Naive thymus-derived CD4-positive, alpha-beta T cell (primary cell): ENCODE data around the gene CD300LF. TPM values are rescaled to one million over a fixed set of nuclear protein-coding genes. Genes with fewer than 3 reads are reported as not detected.

Experiments used
- ATAC-seq: fragments of 150-1000 bp; cut with Tn5 transposase; 2 replicates; pipeline ENCODE4 v1.10.0; 2021; ENCODE audit warnings: mild to moderate bottlenecking, moderate library complexity
- CTCF ChIA-PET: fragments of 350-600 bp; sonication (Branson Sonifier 250); formaldehyde crosslinking; loops from one replicate; lab custom pipeline; 2021; ENCODE audit warnings: antibody characterized with exemption; lab: Charles Lee
- POLR2A ChIA-PET: fragments of 350-600 bp; sonication (Branson Sonifier 250); formaldehyde crosslinking; loops from one replicate; lab custom pipeline; 2021; ENCODE audit warnings: antibody characterized with exemption, inconsistent platforms; lab: Charles Lee
- DNase-seq, 9 donors: peaks; one replicate each; pipeline versions ENCODE4 v3.0.0 to v3.0.0-alpha.2; 2020 to 2022; ENCODE audit warnings: mixed read lengths in 1 of 9
- H3K27ac ChIP-seq: one replicate; pipeline ENCODE4 v1.7.0; 2013; ENCODE audit warnings: mild to moderate bottlenecking, low read depth, low read length, moderate library complexity
- H3K27me3 ChIP-seq, 2 donors: one replicate each; pipeline ENCODE4 v1.7.0; 2013; ENCODE audit warnings: low read length in 2 of 2, mild to moderate bottlenecking in 2 of 2, moderate library complexity in 2 of 2; ENCODE audit not compliant: control insufficient read depth in 2 of 2, insufficient read depth in 2 of 2
- H3K36me3 ChIP-seq, 3 experiments: 1 replicate in 2 of 3; 2 replicates in 1 of 3; pipeline ENCODE4 v1.7.0; 2013; ENCODE audit warnings: low read length in 3 of 3, mild to moderate bottlenecking in 3 of 3, moderate library complexity in 1 of 3; ENCODE audit not compliant: insufficient read depth in 3 of 3, control insufficient read depth in 2 of 3
- H3K4me1 ChIP-seq, 2 donors: one replicate each; pipeline ENCODE4 v1.7.0; 2013; ENCODE audit warnings: low read length in 2 of 2, mild to moderate bottlenecking in 2 of 2, moderate library complexity in 1 of 2; ENCODE audit not compliant: control insufficient read depth in 2 of 2, insufficient read depth in 2 of 2
- H3K4me3 ChIP-seq: 2 replicates; pipeline ENCODE4 v1.7.0; 2013; ENCODE audit warnings: mild to moderate bottlenecking, low read length
- H3K9me3 ChIP-seq, 3 experiments: 1 replicate in 2 of 3; 2 replicates in 1 of 3; pipeline ENCODE4 v1.7.0; 2013; ENCODE audit warnings: low read length in 3 of 3; ENCODE audit not compliant: control insufficient read depth in 2 of 3
- H3K27ac Mint-ChIP-seq, 9 donors: one replicate each; pipeline ENCODE4 v1.8.0; 2020 to 2022; ENCODE audit warnings: mixed read lengths in 9 of 9, mild to moderate bottlenecking in 8 of 9, moderate library complexity in 5 of 9, inconsistent platforms in 2 of 9
- H3K27me3 Mint-ChIP-seq, 5 donors: one replicate each; pipeline ENCODE4 v1.8.0; 2021 to 2022; ENCODE audit warnings: mixed read lengths in 5 of 5, mild to moderate bottlenecking in 1 of 5
- H3K36me3 Mint-ChIP-seq, 5 donors: one replicate each; pipeline ENCODE4 v1.8.0; 2020 to 2022; ENCODE audit warnings: mixed read lengths in 5 of 5, mild to moderate bottlenecking in 3 of 5, inconsistent platforms in 1 of 5
- H3K4me1 Mint-ChIP-seq, 7 donors: one replicate each; pipeline ENCODE4 v1.8.0; 2020 to 2022; ENCODE audit warnings: mixed read lengths in 7 of 7, mild to moderate bottlenecking in 3 of 7, inconsistent platforms in 1 of 7
- H3K4me3 Mint-ChIP-seq, 10 donors: one replicate each; pipeline ENCODE4 v1.8.0; 2020 to 2022; ENCODE audit warnings: mild to moderate bottlenecking in 10 of 10, mixed read lengths in 10 of 10, moderate library complexity in 6 of 10, inconsistent platforms in 2 of 10
- H3K9me3 Mint-ChIP-seq, 11 donors: one replicate each; pipeline ENCODE4 v1.8.0; 2020 to 2022; ENCODE audit warnings: mixed read lengths in 11 of 11, mild to moderate bottlenecking in 4 of 11, inconsistent platforms in 1 of 11, moderate library complexity in 1 of 11
- intact Hi-C, 2 donors: fragments of 100-400 bp; cut with micrococcal nuclease; formaldehyde crosslinking; loops; one replicate each; pipeline ENCODE4 v1.15.1; 2023
- polyA plus RNA-seq, 2 donors: library from polyadenylated mRNA; unstranded; fragments of 300-500 nt; fragmentation: Illumina TruSeq; gene quantifications; one replicate each; pipeline ENCODE4 v1.2.3, GENCODE V29; 2021
- total RNA-seq, 6 experiments: library from RNA in 5 of 6; stranded (reverse) in 5 of 6; gene quantifications; 1 replicate in 5 of 6; 2 replicates in 1 of 6; pipeline ENCODE4 v1.2.3 and lab custom pipeline; 2021 to 2026

CD300LF gene
- total and polyA plus RNA-seq, 7 experiments from 2014 or later = 0.46 to 41.0 (median 2.7) TPM; not detected in 3

DNA sequence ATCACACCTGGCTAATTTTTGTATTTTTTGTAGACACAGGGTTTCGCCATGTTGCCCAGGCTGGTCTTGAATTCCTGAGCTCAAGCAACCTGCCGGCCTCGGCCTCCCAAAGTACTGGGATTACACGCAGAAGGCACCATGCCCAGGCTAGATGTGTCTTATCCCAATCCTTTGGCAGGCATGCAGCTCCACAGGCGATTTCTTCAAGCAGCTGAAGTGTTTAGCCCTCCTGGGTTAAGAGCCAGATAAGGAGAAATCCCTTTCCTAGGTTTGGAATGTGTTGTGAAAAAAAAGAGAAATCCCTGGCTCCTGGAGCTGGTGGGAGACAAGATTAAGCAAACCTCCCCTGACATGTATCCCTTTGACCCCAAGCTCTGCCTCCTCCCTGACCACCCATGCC lies 33.7 kb upstream of the CD300LF start:
- ChIA-PET POLR2A (interaction anchor here (1.3 to 20.3 kb wide), 7 partner anchors 9 to 117 kb away, joined by 3 to 372 read pairs (median 8); partner anchors contain the start of genes NAT9 and RAB37), CTCF (interaction anchor here (0.7 to 4.7 kb wide), 15 partner anchors 9 to 117 kb away, joined by 3 to 56 read pairs (median 8); partner anchors contain the start of genes NAT9 and RAB37)
- intact Hi-C loops = loop anchor here in 1 of 2 donors (5.0 to 10.0 kb wide), 2 partner anchors 438 to 1514 kb away; partner anchors contain the start of gene SUMO2
- H3K4me1 Mint-ChIP-seq = peaks cover 55 to 68% (median 63%) of the 10 kb centered on the region in 7 donors
- H3K27me3 ChIP-seq = no peaks in the 10 kb centered on the region
- ATAC-seq (no peak), DNase-seq (no peak)
- peaks cover 57 to 58% of the 10 kb centered on the region in 2 donors for H3K4me1 ChIP-seq
- H3K27ac ChIP-seq = peak overlapping the region; percentile 90
- H3K27ac Mint-ChIP-seq = peak overlapping the region; percentile 65 to 95 (median 86)
- H3K36me3 ChIP-seq = peaks cover 0 to 16% (median 0%) of the 10 kb centered on the region in 3 experiments
- H3K4me3 Mint-ChIP-seq = peak overlapping the region; percentile 69 to 100 (median 81)
- H3K36me3 Mint-ChIP-seq = peaks cover 0 to 47% (median 6%) of the 10 kb centered on the region in 5 donors
- no peaks in the 10 kb centered on the region for H3K27me3 Mint-ChIP-seq
- H3K9me3 Mint-ChIP-seq = peaks cover 0 to 2% (median 0%) of the 10 kb centered on the region in 11 donors
- H3K9me3 ChIP-seq = no peaks in the 10 kb centered on the region
- no peak overlapping the region for H3K4me3 ChIP-seq

- ChIA-PET CTCF (interaction anchor here (0.6 to 4.7 kb wide), 17 partner anchors 9 to 1154 kb away, joined by 3 to 56 read pairs (median 7); partner anchors contain the start of genes GRIN2C, NAT9 and RAB37), POLR2A (interaction anchor here (0.6 to 20.3 kb wide), 11 partner anchors 8 to 118 kb away, joined by 3 to 372 read pairs (median 5); partner anchors contain the start of genes NAT9 and RAB37)
- no peak overlapping the region for H3K4me3 ChIP-seq
- Mint-ChIP-seq H3K27me3 (no peaks in the 10 kb centered on the region), H3K27ac (peak overlapping the region in 4 of 9 donors; percentile 43 to 95 (median 82)), H3K9me3 (peaks cover 0 to 3% (median 0%) of the 10 kb centered on the region in 11 donors), H3K4me3 (peak overlapping the region in 2 of 10 donors; percentile 98 to 100), H3K36me3 (peaks cover 0 to 40% (median 0%) of the 10 kb centered on the region in 5 donors), H3K4me1 (peaks cover 54 to 69% (median 63%) of the 10 kb centered on the region in 7 donors)
- H3K27ac ChIP-seq = no peak overlapping the region
- no peak for ATAC-seq
- intact Hi-C loops = loop anchor here (2.0 to 10.0 kb wide), 3 partner anchors 13 to 1513 kb away; partner anchors contain the start of gene SUMO2 (in 1 of the 2)
- no peaks in the 10 kb centered on the region for H3K9me3 ChIP-seq
- no peaks in the 10 kb centered on the region for H3K27me3 ChIP-seq
- H3K4me1 ChIP-seq = peaks cover 60 to 64% of the 10 kb centered on the region in 2 donors
- DNase-seq = no peak
- peaks cover 0 to 16% (median 0%) of the 10 kb centered on the region in 3 experiments for H3K36me3 ChIP-seq
Measured at GRCh38 chr17:74745548-74746177, 32.9 kb upstream of the CD300LF start.

- Histone ChIP-seq H3K36me3 (peaks cover 0 to 15% (median 0%) of the 10 kb centered on the region in 3 experiments), H3K4me1 (peaks cover 68 to 72% of the 10 kb centered on the region in 2 donors), H3K27me3 (no peaks in the 10 kb centered on the region), H3K27ac (peak overlapping the region; percentile 16), H3K4me3 (no peak overlapping the region), H3K9me3 (no peaks in the 10 kb centered on the region)
- peak; percentile 61 to 92 (median 72) for DNase-seq
- peaks cover 0 to 36% (median 0%) of the 10 kb centered on the region in 5 donors for H3K36me3 Mint-ChIP-seq
- peak; percentile 45 for ATAC-seq
- no peaks in the 10 kb centered on the region for H3K27me3 Mint-ChIP-seq
- H3K4me1 Mint-ChIP-seq = peaks cover 56 to 74% (median 66%) of the 10 kb centered on the region in 7 donors
- intact Hi-C loops = loop anchor here (1.0 to 10.0 kb wide), 9 partner anchors 14 to 1513 kb away; partner anchors contain the start of gene SUMO2 (in 1 of the 2)
- H3K4me3 Mint-ChIP-seq = peak overlapping the region; percentile 53 to 90 (median 72)
- POLR2A ChIA-PET = interaction anchor here (0.6 to 20.3 kb wide), 9 partner anchors 8 to 88 kb away, joined by 3 to 372 read pairs (median 7); partner anchors contain the start of genes NAT9 and RAB37
- H3K9me3 Mint-ChIP-seq = peaks cover 0 to 3% (median 0%) of the 10 kb centered on the region in 11 donors
- CTCF ChIA-PET = interaction anchor here (0.6 to 4.7 kb wide), 19 partner anchors 8 to 1153 kb away, joined by 3 to 56 read pairs (median 7); partner anchors contain the start of genes GRIN2C, NAT9 and RAB37
- peak overlapping the region; percentile 84 to 99 (median 90) for H3K27ac Mint-ChIP-seq
Measured at GRCh38 chr17:74744714-74745547, 32.2 kb upstream of the CD300LF start.

- peaks cover 0 to 31% (median 0%) of the 10 kb centered on the region in 5 donors for H3K36me3 Mint-ChIP-seq
- Histone ChIP-seq H3K36me3 (peaks cover 0 to 9% (median 0%) of the 10 kb centered on the region in 3 experiments), H3K27ac (peak overlapping the region; percentile 60), H3K4me1 (peaks cover 73 to 78% of the 10 kb centered on the region in 2 donors), H3K27me3 (no peaks in the 10 kb centered on the region), H3K4me3 (no peak overlapping the region), H3K9me3 (no peaks in the 10 kb centered on the region)
- H3K4me3 Mint-ChIP-seq = peak overlapping the region in 7 of 10 donors; percentile 62 to 90 (median 77)
- DNase-seq (no peak), ATAC-seq (no peak)
- H3K9me3 Mint-ChIP-seq = peaks cover 0 to 3% (median 0%) of the 10 kb centered on the region in 11 donors
- peak overlapping the region; percentile 84 to 99 (median 94) for H3K27ac Mint-ChIP-seq
- POLR2A ChIA-PET = interaction anchor here (1.8 to 20.3 kb wide), 3 partner anchors 9 to 31 kb away, joined by 7 to 372 read pairs (median 34); partner anchors contain the start of gene NAT9
- H3K4me1 Mint-ChIP-seq = peaks cover 55 to 80% (median 72%) of the 10 kb centered on the region in 7 donors
- H3K27me3 Mint-ChIP-seq = no peaks in the 10 kb centered on the region
- CTCF ChIA-PET = interaction anchor here (1.0 to 4.7 kb wide), 10 partner anchors 14 to 118 kb away, joined by 3 to 56 read pairs (median 15); partner anchors contain the start of genes GRIN2C and NAT9
- intact Hi-C loops = loop anchor here (1.0 to 10.0 kb wide), 8 partner anchors 14 to 440 kb away; partner anchors contain the start of gene SUMO2 (in 1 of the 2)
Measured at GRCh38 chr17:74744349-74744713, 31.6 kb upstream of the CD300LF start.

GRCh38 chr17:74743755-74744154 lies 31.0 kb upstream of the CD300LF start:
- peak overlapping the region; percentile 46 to 99 (median 94) for H3K27ac Mint-ChIP-seq
- POLR2A ChIA-PET = interaction anchor here (4.6 to 20.3 kb wide), 2 partner anchors 15 to 31 kb away, joined by 34 to 372 read pairs; partner anchors contain the start of gene NAT9
- Histone ChIP-seq H3K27ac (peak overlapping the region; percentile 60), H3K4me3 (peak overlapping the region; percentile 19), H3K9me3 (no peaks in the 10 kb centered on the region), H3K27me3 (no peaks in the 10 kb centered on the region), H3K36me3 (peaks cover 0 to 4% (median 0%) of the 10 kb centered on the region in 3 experiments), H3K4me1 (peaks cover 79 to 83% of the 10 kb centered on the region in 2 donors)
- no peak for DNase-seq
- intact Hi-C loops = loop anchor here (1.0 to 10.0 kb wide), 8 partner anchors 15 to 441 kb away; partner anchors contain the start of gene SUMO2 (in 1 of the 2)
- ATAC-seq = no peak
- CTCF ChIA-PET = interaction anchor here (1.0 to 4.7 kb wide), 7 partner anchors 14 to 118 kb away, joined by 3 to 56 read pairs (median 20); partner anchors contain the start of gene NAT9
- no peaks in the 10 kb centered on the region for H3K27me3 Mint-ChIP-seq
- H3K4me3 Mint-ChIP-seq = peak overlapping the region; percentile 52 to 90 (median 80)
- peaks cover 0 to 3% (median 0%) of the 10 kb centered on the region in 11 donors for H3K9me3 Mint-ChIP-seq
- peaks cover 61 to 86% (median 78%) of the 10 kb centered on the region in 7 donors for H3K4me1 Mint-ChIP-seq
- peaks cover 0 to 34% (median 0%) of the 10 kb centered on the region in 5 donors for H3K36me3 Mint-ChIP-seq
